Endothelial cell of umbilical vein (primary cell): ENCODE measurements around the gene FANCE. TPM values are rescaled to one million over a fixed set of nuclear protein-coding genes. Genes with fewer than 3 reads are reported as not detected.

Experiments used
- BruUV-seq: library from RNA; stranded (reverse); fragments of 400-500 nt; replicated peaks from 2 replicates; lab custom pipeline; 2021; lab: Mats Ljungman, UMichigan
- CTCF ChIA-PET: fragments of 300-600, 350-600 bp; sonication (Branson Sonifier 250); formaldehyde crosslinking; loops from one replicate; lab custom pipeline; 2021; ENCODE audit warnings: antibody characterized with exemption, inconsistent platforms; lab: Charles Lee
- POLR2A ChIA-PET: fragments of 300-600, 350-600 bp; sonication (Branson Sonifier 250); formaldehyde crosslinking; loops from one replicate; lab custom pipeline; 2021; ENCODE audit warnings: antibody characterized with exemption, inconsistent platforms; lab: Charles Lee
- DNase-seq: peaks from one replicate; pipeline ENCODE4 v3.0.0-alpha.2; 2011; ENCODE audit warnings: low read depth, low spot score
- FAIRE-seq: peaks from 2 replicates; lab custom pipeline; 2011; peaks lifted over from hg19 to GRCh38; lab: Jason Lieb, UNC
- H2AFZ ChIP-seq: 2 replicates; pipeline ENCODE4 v1.6.0; 2012; ENCODE audit warnings: low read depth, low read length, control low read depth, inconsistent platforms
- H3K27ac ChIP-seq: 2 replicates; pipeline ENCODE4 v1.5.1; 2011; ENCODE audit warnings: low read depth, mild to moderate bottlenecking, control low read depth, low read length, moderate library complexity; ENCODE audit not compliant: insufficient read depth
- H3K27me3 ChIP-seq, 2 experiments: 2 replicates each; pipeline versions ENCODE4 v1.6.0 to v1.6.1; 2011; ENCODE audit warnings: low read length in 2 of 2, mixed read lengths in 1 of 2; ENCODE audit not compliant: control insufficient read depth in 2 of 2, insufficient read depth in 2 of 2
- H3K36me3 ChIP-seq, 2 experiments: 2 replicates in 1 of 2; 3 replicates in 1 of 2; pipeline ENCODE4 v1.5.1; 2011; ENCODE audit warnings: low read length in 2 of 2, mild to moderate bottlenecking in 1 of 2, moderate library complexity in 1 of 2; ENCODE audit not compliant: control insufficient read depth in 2 of 2, insufficient read depth in 2 of 2; ENCODE audit errors: extremely low read depth in 1 of 2
- H3K4me1 ChIP-seq: 3 replicates; pipeline ENCODE4 v1.5.1; 2011; ENCODE audit warnings: mild to moderate bottlenecking, low read length; ENCODE audit not compliant: control insufficient read depth, insufficient read depth; ENCODE audit errors: extremely low read depth
- H3K4me2 ChIP-seq: 2 replicates; pipeline ENCODE4 v1.6.1; 2011; ENCODE audit warnings: low read length, control low read depth, mixed read lengths; ENCODE audit not compliant: insufficient read depth
- H3K4me3 ChIP-seq, 3 experiments: fragments of 200-600 bp in 1 of 3; sonication (generic), shearing (Covaris generic) in 1 of 3; replicated peaks in 1 of 3; 2 replicates each; pipeline ENCODE4 v1.5.1; 2011 to 2016; ENCODE audit warnings: control low read depth in 3 of 3, low read length in 3 of 3, mild to moderate bottlenecking in 2 of 3, inconsistent platforms in 1 of 3, low read depth in 1 of 3, moderate library complexity in 1 of 3; ENCODE audit not compliant: insufficient read depth in 1 of 3
- H3K79me2 ChIP-seq: 2 replicates; pipeline ENCODE4 v1.6.0; 2012; ENCODE audit warnings: low read length, inconsistent platforms; ENCODE audit not compliant: control insufficient read depth, insufficient read depth
- H3K9ac ChIP-seq: replicated peaks from 2 replicates; pipeline ENCODE3; 2011; ENCODE audit warnings: low read length, control low read depth; ENCODE audit not compliant: insufficient read depth; ENCODE audit errors: extremely low read depth
- H3K9me1 ChIP-seq: replicated peaks from 3 replicates; pipeline ENCODE4 v1.6.0; 2011; ENCODE audit warnings: mild to moderate bottlenecking, low read length; ENCODE audit not compliant: control insufficient read depth, insufficient read depth; ENCODE audit errors: extremely low read depth
- H3K9me3 ChIP-seq: replicated peaks from 2 replicates; pipeline ENCODE4 v1.5.1; 2012; ENCODE audit warnings: low read length, inconsistent platforms; ENCODE audit not compliant: control insufficient read depth, insufficient read depth
- H4K20me1 ChIP-seq: replicated peaks from 2 replicates; pipeline ENCODE3; 2011; ENCODE audit warnings: mild to moderate bottlenecking, low read length; ENCODE audit not compliant: control insufficient read depth, insufficient read depth; ENCODE audit errors: extremely low read depth
- CTCF ChIP-seq, 2 donors: IDR thresholded peaks; 1 replicate in 1 of 2; 2 replicates in 1 of 2; pipeline ENCODE4 v1.5.1; 2011; ENCODE audit warnings: low read length in 2 of 2, mild to moderate bottlenecking in 2 of 2, moderate library complexity in 2 of 2, control low read depth in 1 of 2, inconsistent platforms in 1 of 2, low read depth in 1 of 2; ENCODE audit not compliant: insufficient read depth in 1 of 2; ENCODE audit errors: extremely low read depth in 1 of 2
- EZH2 ChIP-seq: IDR thresholded peaks from 2 replicates; pipeline ENCODE4 v1.6.1; 2012; ENCODE audit warnings: borderline replicate concordance, low read depth, mild to moderate bottlenecking, moderate library complexity, low read length, inconsistent platforms; ENCODE audit not compliant: severe bottlenecking
- FOS ChIP-seq: IDR thresholded peaks from 2 replicates; pipeline ENCODE4 v1.6.1; 2011; ENCODE audit warnings: mild to moderate bottlenecking, low read length, moderate library complexity, borderline replicate concordance; ENCODE audit not compliant: insufficient read depth
- GATA2 ChIP-seq: IDR thresholded peaks from 2 replicates; pipeline ENCODE4 v1.7.0; 2011; ENCODE audit warnings: low read depth, mild to moderate bottlenecking, moderate library complexity, mixed read lengths, low read length; ENCODE audit not compliant: insufficient read length, insufficient read depth
- JUN ChIP-seq: IDR thresholded peaks from 2 replicates; pipeline ENCODE4 v1.6.1; 2011; ENCODE audit warnings: borderline replicate concordance, low read depth; ENCODE audit not compliant: insufficient read length, insufficient read depth
- MAX ChIP-seq: IDR thresholded peaks from 2 replicates; pipeline ENCODE4 v1.6.1; 2011; ENCODE audit not compliant: insufficient read depth, insufficient read length
- MYC ChIP-seq: IDR thresholded peaks from one replicate; pipeline ENCODE4 v1.6.1; 2011; ENCODE audit warnings: mild to moderate bottlenecking, low read depth, low read length
- POLR2A ChIP-seq: IDR thresholded peaks from 2 replicates; pipeline ENCODE4 v1.6.1; 2012; ENCODE audit warnings: low read depth, mild to moderate bottlenecking, control low read depth, low read length
- POLR2AphosphoS5 ChIP-seq: IDR thresholded peaks from 2 replicates; pipeline ENCODE4 v1.6.1; 2012; ENCODE audit warnings: low read depth, mild to moderate bottlenecking, control low read depth, low read length, moderate library complexity; ENCODE audit not compliant: insufficient read depth
- dilution Hi-C: fragments of 300-500 bp; cut with MboI; formaldehyde crosslinking; loops from one replicate; pipeline ENCODE4 v1.15.0; 2019; ENCODE audit warnings: low sequenced_read_pairs; ENCODE audit not compliant: extremely low pct_ligation_motif_present
- intact Hi-C: fragments of 100-400 bp; cut with micrococcal nuclease; formaldehyde crosslinking; loops from one replicate; pipeline ENCODE4 v1.10.0; 2022
- polyA plus RNA-seq, 4 experiments: library from polyadenylated mRNA; depleted of rRNA in 3 of 4; stranded (reverse) in 3 of 4; unstranded in 1 of 4; fragments of >200 nt; gene quantifications; 2 replicates each; pipeline versions ENCODE4 v1.2.1 to v1.2.3, GENCODE V29; 2011 to 2012; ENCODE audit warnings: missing spikeins in 1 of 4
- total RNA-seq: library from RNA; stranded (reverse); gene quantifications from 2 replicates; pipeline ENCODE4 v1.2.3, GENCODE V29; 2021

Gene FANCE
- total and polyA plus RNA-seq, 2 donors (not counting 3 experiments of a cell fraction or from before 2014, with no cell fraction given) = 9.1 to 12.7 TPM

- no peaks in the 10 kb centered on the region for H3K4me1 ChIP-seq
- intact Hi-C loops (no loop called here), dilution Hi-C loops (no loop called here)
- ChIA-PET CTCF (interaction anchor here (1.2 to 2.3 kb wide), 3 partner anchors 11 to 137 kb away, joined by 4 to 8 read pairs (median 4); partner anchors contain the start of genes PPARD and TEAD3), POLR2A (interaction anchor here (0.6 kb wide), 1 partner anchor 505 kb away, joined by 3 read pairs; no protein-coding TSS in a partner anchor)
- H3K4me2 ChIP-seq = no peak overlapping the region
- no peaks in the 10 kb centered on the region for H3K27me3 ChIP-seq
- H3K79me2 ChIP-seq = no peaks in the 10 kb centered on the region
- no peaks in the 10 kb centered on the region for H3K36me3 ChIP-seq
- no peaks in the 10 kb centered on the region for H4K20me1 ChIP-seq
- H3K9ac ChIP-seq = no peak overlapping the region
- no peak for DNase-seq
- TF ChIP-seq FOS (no peak), POLR2AphosphoS5 (no peak), EZH2 (no peak), JUN (no peak), MAX (no peak), GATA2 (no peak), CTCF (IDR thresholded peaks at IDR 0.05; ENCODE audit: extremely low read depth in 1 of 2, insufficient read depth in 1 of 2, low read depth in 1 of 2, low read length in 2 of 2) (no peak), MYC (no peak), POLR2A (no peak)
- no peak overlapping the region for H3K27ac ChIP-seq
- H3K9me1 ChIP-seq = no peaks in the 10 kb centered on the region
- no TSS peak for BruUV-seq
- H3K4me3 ChIP-seq = no peak overlapping the region
- no peak overlapping the region for H2AFZ ChIP-seq
- no peak for FAIRE-seq
- H3K9me3 ChIP-seq = no peaks in the 10 kb centered on the region
Measured at GRCh38 chr6:35480176-35480575, 28.0 kb downstream of the FANCE start.
